Activated T-helper 17 cell treated with anti-CD3 and anti-CD28 coated beads, Interleukin-2, amount 50 U/mL, for 72 hours (primary cell): ENCODE data around the gene OR8I2. TPM values are rescaled to one million over a fixed set of nuclear protein-coding genes. Genes with fewer than 3 reads are reported as not detected.
"Not testable (repeated sequence)": the region's sequence is repeated elsewhere in the genome, so short reads cannot be mapped to it uniquely, and the experiment has no call there.

Experiments
- ATAC-seq: fragments of 150-1000 bp; cut with Tn5 transposase; replicated peaks from 2 replicates; pipeline ENCODE4 v1.10.0; 2021; ENCODE audit warnings: mild to moderate bottlenecking, moderate library complexity
- H3K27ac Mint-ChIP-seq: one replicate; pipeline ENCODE4 v1.8.0; 2022; ENCODE audit warnings: mixed read lengths
- H3K27me3 Mint-ChIP-seq: one replicate; pipeline ENCODE4 v1.8.0; 2022; ENCODE audit warnings: mixed read lengths
- H3K36me3 Mint-ChIP-seq: one replicate; pipeline ENCODE4 v1.8.0; 2022; ENCODE audit warnings: low read depth, mild to moderate bottlenecking, mixed read lengths
- H3K4me1 Mint-ChIP-seq: one replicate; pipeline ENCODE4 v1.8.0; 2022; ENCODE audit warnings: mixed read lengths
- H3K4me3 Mint-ChIP-seq: one replicate; pipeline ENCODE4 v1.8.0; 2022; ENCODE audit warnings: mild to moderate bottlenecking, mixed read lengths
- H3K9me3 Mint-ChIP-seq: one replicate; pipeline ENCODE4 v1.8.0; 2022; ENCODE audit warnings: mixed read lengths
- total RNA-seq, 2 donors: library from RNA; stranded (reverse); gene quantifications; one replicate each; pipeline ENCODE4 v1.2.3, GENCODE V29; 2022

OR8I2 gene
- total RNA-seq = not detected

- Mint-ChIP-seq H3K4me3 (no peak within 1 kb of the TSS), H3K36me3 (no peaks in the 10 kb centered on the region), H3K27ac (no peak within 1 kb of the TSS), H3K27me3 (no peaks in the 10 kb centered on the region), H3K4me1 (no peaks in the 10 kb centered on the region), H3K9me3 (peaks cover 16% of the 10 kb centered on the region)
- ATAC-seq = no peak
These were observed at the start of gene OR8I2 for GRCh38 chr11:56093008-56093407. TSS of gene OR8I2 (plus strand) at chr11:56093308. CDS start at chr11:56093308, 0 bp downstream.

- peaks cover 13% of the 10 kb centered on the region for H3K9me3 Mint-ChIP-seq
- no peaks in the 10 kb centered on the region for H3K36me3 Mint-ChIP-seq
- H3K4me1 Mint-ChIP-seq = no peaks in the 10 kb centered on the region
- H3K4me3 Mint-ChIP-seq = no peak overlapping the region
- no peak overlapping the region for H3K27ac Mint-ChIP-seq
- H3K27me3 Mint-ChIP-seq = no peaks in the 10 kb centered on the region
- ATAC-seq = no peak
These were observed 47.6 kb upstream of the OR8I2 start for GRCh38 chr11:56045538-56045937.

GRCh38 chr11:56048480-56048879, 44.6 kb upstream of the OR8I2 start:
- no peaks in the 10 kb centered on the region for H3K27me3 Mint-ChIP-seq
- H3K27ac Mint-ChIP-seq = no peak overlapping the region
- no peaks in the 10 kb centered on the region for H3K36me3 Mint-ChIP-seq
- H3K9me3 Mint-ChIP-seq = peaks cover 11% of the 10 kb centered on the region
- no peaks in the 10 kb centered on the region for H3K4me1 Mint-ChIP-seq
- no peak for ATAC-seq
- no peak overlapping the region for H3K4me3 Mint-ChIP-seq

- H3K4me1 Mint-ChIP-seq = no peaks in the 10 kb centered on the region
- H3K27me3 Mint-ChIP-seq = no peaks in the 10 kb centered on the region
- H3K27ac Mint-ChIP-seq = no peak overlapping the region
- no peak overlapping the region for H3K4me3 Mint-ChIP-seq
- ATAC-seq = no peak
- peaks cover 12% of the 10 kb centered on the region for H3K9me3 Mint-ChIP-seq
- no peaks in the 10 kb centered on the region for H3K36me3 Mint-ChIP-seq
These were observed 43.6 kb upstream of the OR8I2 start for GRCh38 chr11:56049487-56049886.

GRCh38 chr11:56056366-56056765, 36.7 kb upstream of the OR8I2 start:
- not testable (repeated sequence) for H3K27me3 Mint-ChIP-seq, ATAC-seq, H3K4me1 Mint-ChIP-seq, H3K4me3 Mint-ChIP-seq, H3K36me3 Mint-ChIP-seq, H3K27ac Mint-ChIP-seq
- peaks cover 30% of the 10 kb centered on the region for H3K9me3 Mint-ChIP-seq

GRCh38 chr11:56057661-56058237, 35.4 kb upstream of the OR8I2 start:
- not testable (repeated sequence) for ATAC-seq, H3K4me3 Mint-ChIP-seq, H3K27me3 Mint-ChIP-seq, H3K27ac Mint-ChIP-seq, H3K36me3 Mint-ChIP-seq, H3K4me1 Mint-ChIP-seq
- H3K9me3 Mint-ChIP-seq = peaks cover 25% of the 10 kb centered on the region

- ATAC-seq, H3K27ac Mint-ChIP-seq, H3K36me3 Mint-ChIP-seq, H3K27me3 Mint-ChIP-seq, H3K4me1 Mint-ChIP-seq, H3K4me3 Mint-ChIP-seq: not testable (repeated sequence)
- peaks cover 25% of the 10 kb centered on the region for H3K9me3 Mint-ChIP-seq
These were observed 34.8 kb upstream of the OR8I2 start for GRCh38 chr11:56058260-56058780.

- ATAC-seq = no peak
- Mint-ChIP-seq H3K27me3 (no peaks in the 10 kb centered on the region), H3K4me3 (no peak overlapping the region), H3K9me3 (peaks cover 4% of the 10 kb centered on the region), H3K4me1 (no peaks in the 10 kb centered on the region), H3K27ac (no peak overlapping the region), H3K36me3 (no peaks in the 10 kb centered on the region)
These were observed 26.1 kb upstream of the OR8I2 start for GRCh38 chr11:56066980-56067379.

GRCh38 chr11:56089697-56090096, 3.4 kb upstream of the OR8I2 start:
- no peak for ATAC-seq
- Mint-ChIP-seq H3K27me3 (no peaks in the 10 kb centered on the region), H3K27ac (no peak overlapping the region), H3K4me1 (no peaks in the 10 kb centered on the region), H3K4me3 (no peak overlapping the region), H3K36me3 (no peaks in the 10 kb centered on the region), H3K9me3 (peaks cover 13% of the 10 kb centered on the region)

- Mint-ChIP-seq H3K4me3 (no peak within 1 kb of the TSS), H3K9me3 (peaks cover 18% of the 10 kb centered on the region), H3K4me1 (no peaks in the 10 kb centered on the region), H3K27me3 (no peaks in the 10 kb centered on the region), H3K27ac (no peak within 1 kb of the TSS), H3K36me3 (no peaks in the 10 kb centered on the region)
- no peak for ATAC-seq
These were observed 10.2 kb downstream of the OR8I2 start, which contains the start of gene OR8H2 for GRCh38 chr11:56103210-56103737. TSS of gene OR8H2 (plus strand) at chr11:56103687. CDS start at chr11:56105043, 1,356 bp downstream.

GRCh38 chr11:56122073-56122472, 29.0 kb downstream of the OR8I2 start, which contains the start of gene OR8H3:
TSS of gene OR8H3 (plus strand) at chr11:56122373. CDS start at chr11:56122373, 0 bp downstream.
- peaks cover 8% of the 10 kb centered on the region for H3K9me3 Mint-ChIP-seq
- H3K4me1 Mint-ChIP-seq = no peaks in the 10 kb centered on the region
- H3K27me3 Mint-ChIP-seq = no peaks in the 10 kb centered on the region
- no peak within 1 kb of the TSS for H3K27ac Mint-ChIP-seq
- no peak for ATAC-seq
- no peaks in the 10 kb centered on the region for H3K36me3 Mint-ChIP-seq
- no peak within 1 kb of the TSS for H3K4me3 Mint-ChIP-seq

- Mint-ChIP-seq H3K36me3 (no peaks in the 10 kb centered on the region), H3K27ac (no peak within 1 kb of the TSS), H3K4me1 (no peaks in the 10 kb centered on the region), H3K9me3 (peaks cover 10% of the 10 kb centered on the region), H3K27me3 (no peaks in the 10 kb centered on the region), H3K4me3 (no peak within 1 kb of the TSS)
- no peak for ATAC-seq
These were observed 47.1 kb downstream of the OR8I2 start, which contains the start of gene OR8J3 for GRCh38 chr11:56140151-56140661. TSS of gene OR8J3 (minus strand) at chr11:56140201. CDS start at chr11:56137718, 2,483 bp downstream.

- H3K27me3 Mint-ChIP-seq, H3K4me3 Mint-ChIP-seq, H3K27ac Mint-ChIP-seq: not testable (repeated sequence)
These were observed 50.6 kb downstream of the OR8I2 start for GRCh38 chr11:56143681-56144080.

More at GRCh38 chr11:56143681-56144080, 50.6 kb downstream of the OR8I2 start:
- H3K9me3 Mint-ChIP-seq, H3K4me1 Mint-ChIP-seq, ATAC-seq, H3K36me3 Mint-ChIP-seq: not testable (repeated sequence)
